Small intestine (tissue), 7 donors: ENCODE results near the gene OR52E8. TPM values are rescaled to one million over a fixed set of nuclear protein-coding genes. Genes with fewer than 3 reads are reported as not detected.

Experiments used
- DNase-seq, 2 donors: peaks; one replicate each; pipeline versions ENCODE4 v3.0.0 to v3.0.0-alpha.2; 2013
- FAIRE-seq: peaks from 2 replicates; lab custom pipeline; 2012; peaks lifted over from hg19 to GRCh38; lab: Jason Lieb, UNC
- H3K27ac ChIP-seq, 3 donors: one replicate each; pipeline ENCODE4 v1.5.1; 2013; ENCODE audit warnings: low read length in 2 of 3, mild to moderate bottlenecking in 2 of 3, control low read depth in 1 of 3, inconsistent platforms in 1 of 3, low read depth in 1 of 3, moderate library complexity in 1 of 3
- H3K27me3 ChIP-seq, 3 donors: one replicate each; pipeline ENCODE4 v1.6.1; 2013; ENCODE audit warnings: low read length in 3 of 3, inconsistent platforms in 1 of 3; ENCODE audit not compliant: control insufficient read depth in 3 of 3, insufficient read depth in 3 of 3
- H3K36me3 ChIP-seq, 3 donors: one replicate each; pipeline ENCODE4 v1.6.1; 2013; ENCODE audit warnings: low read length in 3 of 3, inconsistent platforms in 1 of 3, low read depth in 1 of 3, mild to moderate bottlenecking in 1 of 3, moderate library complexity in 1 of 3; ENCODE audit not compliant: control insufficient read depth in 3 of 3, insufficient read depth in 2 of 3
- H3K4me1 ChIP-seq, 3 donors: one replicate each; pipeline ENCODE4 v1.6.1; 2013; ENCODE audit warnings: low read length in 2 of 3, inconsistent platforms in 1 of 3, low read depth in 1 of 3, mild to moderate bottlenecking in 1 of 3, moderate library complexity in 1 of 3; ENCODE audit not compliant: control insufficient read depth in 3 of 3, insufficient read depth in 2 of 3
- H3K4me3 ChIP-seq, 3 donors: one replicate each; pipeline ENCODE4 v1.5.1; 2013; ENCODE audit warnings: low read length in 3 of 3, control low read depth in 1 of 3, inconsistent platforms in 1 of 3, low read depth in 1 of 3, mild to moderate bottlenecking in 1 of 3, moderate library complexity in 1 of 3
- H3K9me3 ChIP-seq, 2 donors: one replicate each; pipeline ENCODE4 v1.6.1; 2013; ENCODE audit warnings: low read depth in 1 of 2, low read length in 1 of 2; ENCODE audit not compliant: control insufficient read depth in 2 of 2, insufficient read depth in 1 of 2
- WGBS, 3 donors: extraction: QIAGEN DNeasy Blood & Tissue Kit; methylation state at CpG; one replicate each; pipeline ENCODE4 v1.1.7; 2013; 5-methylcytosine and 5-hydroxymethylcytosine counted together
- polyA plus RNA-seq, 4 donors: library from polyadenylated mRNA; stranded (reverse) in 3 of 4; unstranded in 1 of 4; fragments of 200-250 nt in 3 of 4; fragments of 120-200 nt in 1 of 4; gene quantifications; one replicate each; pipeline versions ENCODE4 v1.2.1 to v1.2.3, GENCODE V29; 2013
- donor health status: healthy with polysubstance abuse.
- donor health status: control.
- donor health status: control.
- donor health status: Bipolar disorder and iron deficiency.
- donor health status: healthy.

Gene OR52E8
- polyA plus RNA-seq, 4 donors: not detected

- Histone ChIP-seq H3K27me3 (no peaks in the 10 kb centered on the region), H3K36me3 (no peaks in the 10 kb centered on the region), H3K4me3 (no peak overlapping the region), H3K9me3 (peaks cover 0 to 5% of the 10 kb centered on the region in 2 donors), H3K4me1 (no peaks in the 10 kb centered on the region), H3K27ac (no peak overlapping the region)
- no peak for DNase-seq
- 72 to 85% (median 79%) methylated on average over 2 of the region's 2 CpGs for WGBS, 3 donors
- no peak for FAIRE-seq
Observed at GRCh38 chr11:5878564-5878963, 21.1 kb upstream of the OR52E8 start.

- H3K4me3 ChIP-seq: no peak overlapping the region
- no peaks in the 10 kb centered on the region for H3K27me3 ChIP-seq
- no peaks in the 10 kb centered on the region for H3K4me1 ChIP-seq
- no peak for DNase-seq
- 72 to 91% (median 88%) methylated on average over 2 of the region's 2 CpGs for WGBS, 3 donors
- no peaks in the 10 kb centered on the region for H3K36me3 ChIP-seq
- no peak for FAIRE-seq
- no peak overlapping the region for H3K27ac ChIP-seq
- H3K9me3 ChIP-seq: peaks cover 0 to 3% of the 10 kb centered on the region in 2 donors
Observed at GRCh38 chr11:5865826-5866225, 8.3 kb upstream of the OR52E8 start.

- WGBS, 3 donors: 91 to 96% (median 94%) methylated on average over 1 of the region's 1 CpG
- Histone ChIP-seq H3K27me3 (no peaks in the 10 kb centered on the region), H3K9me3 (no peaks in the 10 kb centered on the region), H3K4me1 (no peaks in the 10 kb centered on the region), H3K36me3 (no peaks in the 10 kb centered on the region), H3K27ac (no peak overlapping the region), H3K4me3 (no peak overlapping the region)
- FAIRE-seq (no peak), DNase-seq (no peak)
Observed at GRCh38 chr11:5851002-5851401, 6.5 kb downstream of the OR52E8 start.

GRCh38 chr11:5847711-5848110 lies 9.8 kb downstream of the OR52E8 start:
- no peak overlapping the region for H3K4me3 ChIP-seq
- no peaks in the 10 kb centered on the region for H3K36me3 ChIP-seq
- no peak for DNase-seq
- no peaks in the 10 kb centered on the region for H3K9me3 ChIP-seq
- H3K27ac ChIP-seq: no peak overlapping the region
- no peaks in the 10 kb centered on the region for H3K4me1 ChIP-seq
- no peaks in the 10 kb centered on the region for H3K27me3 ChIP-seq
- no peak for FAIRE-seq

- Histone ChIP-seq H3K4me3 (no peak overlapping the region), H3K27ac (no peak overlapping the region), H3K27me3 (no peaks in the 10 kb centered on the region), H3K36me3 (no peaks in the 10 kb centered on the region), H3K4me1 (no peaks in the 10 kb centered on the region), H3K9me3 (no peaks in the 10 kb centered on the region)
- DNase-seq (no peak), FAIRE-seq (no peak)
- 47 to 64% (median 56%) methylated on average over 1 of the region's 1 CpG for WGBS, 3 donors
Observed at GRCh38 chr11:5846701-5847100, 10.8 kb downstream of the OR52E8 start.

GRCh38 chr11:5841797-5842196 lies 15.7 kb downstream of the OR52E8 start, which contains the start of gene OR52E6:
OR52E6 (minus strand) TSS chr11:5841897; CDS start chr11:5841897, 0 bp downstream.
- FAIRE-seq (no peak), DNase-seq (no peak)
- Histone ChIP-seq H3K27ac (no peak within 1 kb of the TSS), H3K4me1 (no peaks in the 10 kb centered on the region), H3K27me3 (no peaks in the 10 kb centered on the region), H3K4me3 (no peak within 1 kb of the TSS), H3K9me3 (no peaks in the 10 kb centered on the region), H3K36me3 (no peaks in the 10 kb centered on the region)
- WGBS, 3 donors: 38 to 76% (median 70%) methylated on average over 1 of the region's 1 CpG

GRCh38 chr11:5837695-5838094 lies 19.8 kb downstream of the OR52E8 start:
- 88 to 97% (median 95%) methylated on average over 2 of the region's 2 CpGs for WGBS, 3 donors
- H3K9me3 ChIP-seq: no peaks in the 10 kb centered on the region

GRCh38 chr11:5833446-5833845 lies 24.0 kb downstream of the OR52E8 start:
- DNase-seq: no peak
- H3K4me3 ChIP-seq: no peak overlapping the region
- WGBS, 3 donors: 41 to 63% (median 59%) methylated on average over 2 of the region's 2 CpGs
- no peaks in the 10 kb centered on the region for H3K27me3 ChIP-seq
- H3K9me3 ChIP-seq: no peaks in the 10 kb centered on the region
- no peak overlapping the region for H3K27ac ChIP-seq
- no peaks in the 10 kb centered on the region for H3K36me3 ChIP-seq
- H3K4me1 ChIP-seq: no peaks in the 10 kb centered on the region
- FAIRE-seq: no peak

More at GRCh38 chr11:5837695-5838094, 19.8 kb downstream of the OR52E8 start:
- DNase-seq: no peak
- H3K27me3 ChIP-seq: no peaks in the 10 kb centered on the region
- no peak overlapping the region for H3K4me3 ChIP-seq
- H3K36me3 ChIP-seq: no peaks in the 10 kb centered on the region
- FAIRE-seq: no peak
- H3K4me1 ChIP-seq: no peaks in the 10 kb centered on the region
- no peak overlapping the region for H3K27ac ChIP-seq

GRCh38 chr11:5831196-5831829 lies 26.2 kb downstream of the OR52E8 start:
- H3K4me3 ChIP-seq: no peak overlapping the region
- H3K27me3 ChIP-seq: no peaks in the 10 kb centered on the region
- FAIRE-seq (no peak), DNase-seq (no peak)
- no peak overlapping the region for H3K27ac ChIP-seq
- H3K4me1 ChIP-seq: no peaks in the 10 kb centered on the region
- no peaks in the 10 kb centered on the region for H3K9me3 ChIP-seq
- 72 to 84% (median 79%) methylated on average over 5 to 6 of the region's 6 CpGs for WGBS, 3 donors
- H3K36me3 ChIP-seq: no peaks in the 10 kb centered on the region
